HG03039 (cell line): Measurements from ENCODE around the gene PDZD2.

Source experiments
- ATAC-seq: cut with Tn5 transposase; IDR thresholded peaks from one replicate; pipeline ENCODE4 v1.9.1; 2021; ENCODE audit warnings: mild to moderate bottlenecking, moderate library complexity; ENCODE audit not compliant: unreplicated experiment

PDZD2 gene

GRCh38 chr5:32155211-32155610 is 516.3 kb downstream of the PDZD2 start:
- no peak for ATAC-seq

GRCh38 chr5:32156635-32157034 is 517.7 kb downstream of the PDZD2 start:
- ATAC-seq, result no peak

DNA sequence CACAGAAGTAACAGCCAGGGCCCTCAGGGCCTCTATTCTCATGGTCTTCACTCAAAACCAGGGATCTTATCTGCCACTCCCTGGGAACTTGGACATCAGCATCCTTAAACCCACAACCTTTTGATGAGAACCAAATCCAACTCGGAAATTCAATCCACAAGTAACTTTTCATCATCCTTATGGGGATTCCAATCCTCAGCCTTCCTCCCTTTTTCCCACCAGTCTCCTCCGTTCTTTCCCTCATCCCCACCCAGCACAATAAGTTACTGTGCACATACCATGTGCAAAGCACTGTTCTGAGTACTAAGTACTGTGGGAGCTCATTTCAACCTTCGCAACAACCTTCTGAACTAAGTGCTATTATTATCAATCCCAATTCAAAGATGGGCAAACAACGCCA is 518.1 kb downstream of the PDZD2 start:
- no peak for ATAC-seq

DNA sequence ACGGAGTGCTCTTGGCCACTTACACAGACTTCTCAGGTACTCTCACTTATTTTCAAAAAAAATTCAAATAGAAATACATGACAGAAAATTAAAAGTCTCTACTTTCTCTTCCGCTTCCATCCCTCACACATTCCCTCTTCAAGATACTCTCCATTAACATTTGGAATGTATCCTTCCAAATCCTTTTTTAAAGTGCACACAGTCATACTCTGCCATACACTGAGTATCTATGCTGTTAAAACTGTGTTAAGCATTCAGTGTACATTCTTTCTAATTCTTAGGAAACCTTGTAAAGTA is 519.7 kb downstream of the PDZD2 start:
- ATAC-seq, result no peak

DNA sequence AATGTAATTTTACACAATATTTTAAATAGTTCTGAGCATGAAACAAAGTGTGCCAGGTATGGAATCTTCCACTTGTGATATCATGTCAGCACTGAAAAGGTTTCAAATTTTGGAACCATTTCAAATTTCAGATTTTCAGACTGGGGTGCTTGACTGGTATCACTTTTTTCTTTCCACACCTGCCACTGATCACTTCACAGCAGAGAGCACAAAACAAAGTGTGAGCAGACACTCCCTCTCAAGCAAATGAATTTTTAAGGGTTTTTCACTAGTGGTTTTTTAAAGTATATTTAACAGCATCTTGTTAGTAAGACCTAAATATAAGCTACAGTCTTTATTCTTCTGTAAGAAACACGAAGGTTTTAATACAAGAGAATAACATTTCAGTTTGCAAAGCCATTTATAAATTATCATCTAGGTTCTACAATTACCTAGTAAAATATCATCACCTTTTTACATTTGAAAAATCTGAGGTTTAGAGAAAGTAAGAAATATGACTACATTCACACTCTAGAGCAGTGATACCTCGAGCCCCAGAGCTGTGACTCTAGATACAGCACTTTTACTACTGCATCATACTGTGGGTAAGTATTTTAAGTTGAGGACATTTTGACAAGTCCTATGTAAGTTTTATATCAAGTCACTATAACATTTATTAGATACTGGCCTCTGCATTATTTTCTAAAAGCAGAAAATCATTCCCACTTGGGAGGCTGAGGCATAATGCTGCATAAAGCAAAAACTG is 520.6 kb downstream of the PDZD2 start:
- ATAC-seq, result no peak

GRCh38 chr5:32160228-32160627 is 521.3 kb downstream of the PDZD2 start:
- no peak for ATAC-seq
